Endothelial cell of umbilical vein (primary cell): ENCODE measurements around the gene EPB41L3. TPM values are rescaled to one million over a fixed set of nuclear protein-coding genes. Genes with fewer than 3 reads are reported as not detected.

Experiments used
- BruUV-seq: library from RNA; stranded (reverse); fragments of 400-500 nt; replicated peaks from 2 replicates; lab custom pipeline; 2021; lab: Mats Ljungman, UMichigan
- CTCF ChIA-PET: fragments of 300-600, 350-600 bp; sonication (Branson Sonifier 250); formaldehyde crosslinking; loops from one replicate; lab custom pipeline; 2021; ENCODE audit warnings: antibody characterized with exemption, inconsistent platforms; lab: Charles Lee
- POLR2A ChIA-PET: fragments of 300-600, 350-600 bp; sonication (Branson Sonifier 250); formaldehyde crosslinking; loops from one replicate; lab custom pipeline; 2021; ENCODE audit warnings: antibody characterized with exemption, inconsistent platforms; lab: Charles Lee
- DNase-seq: peaks from one replicate; pipeline ENCODE4 v3.0.0-alpha.2; 2011; ENCODE audit warnings: low read depth, low spot score
- FAIRE-seq: peaks from 2 replicates; lab custom pipeline; 2011; peaks lifted over from hg19 to GRCh38; lab: Jason Lieb, UNC
- H2AFZ ChIP-seq: 2 replicates; pipeline ENCODE4 v1.6.0; 2012; ENCODE audit warnings: low read depth, low read length, control low read depth, inconsistent platforms
- H3K27ac ChIP-seq: 2 replicates; pipeline ENCODE4 v1.5.1; 2011; ENCODE audit warnings: low read depth, mild to moderate bottlenecking, control low read depth, low read length, moderate library complexity; ENCODE audit not compliant: insufficient read depth
- H3K27me3 ChIP-seq, 2 experiments: 2 replicates each; pipeline versions ENCODE4 v1.6.0 to v1.6.1; 2011; ENCODE audit warnings: low read length in 2 of 2, mixed read lengths in 1 of 2; ENCODE audit not compliant: control insufficient read depth in 2 of 2, insufficient read depth in 2 of 2
- H3K36me3 ChIP-seq, 2 experiments: 2 replicates in 1 of 2; 3 replicates in 1 of 2; pipeline ENCODE4 v1.5.1; 2011; ENCODE audit warnings: low read length in 2 of 2, mild to moderate bottlenecking in 1 of 2, moderate library complexity in 1 of 2; ENCODE audit not compliant: control insufficient read depth in 2 of 2, insufficient read depth in 2 of 2; ENCODE audit errors: extremely low read depth in 1 of 2
- H3K4me1 ChIP-seq: 3 replicates; pipeline ENCODE4 v1.5.1; 2011; ENCODE audit warnings: mild to moderate bottlenecking, low read length; ENCODE audit not compliant: control insufficient read depth, insufficient read depth; ENCODE audit errors: extremely low read depth
- H3K4me2 ChIP-seq: 2 replicates; pipeline ENCODE4 v1.6.1; 2011; ENCODE audit warnings: low read length, control low read depth, mixed read lengths; ENCODE audit not compliant: insufficient read depth
- H3K4me3 ChIP-seq, 3 experiments: fragments of 200-600 bp in 1 of 3; sonication (generic), shearing (Covaris generic) in 1 of 3; replicated peaks in 1 of 3; 2 replicates each; pipeline ENCODE4 v1.5.1; 2011 to 2016; ENCODE audit warnings: control low read depth in 3 of 3, low read length in 3 of 3, mild to moderate bottlenecking in 2 of 3, inconsistent platforms in 1 of 3, low read depth in 1 of 3, moderate library complexity in 1 of 3; ENCODE audit not compliant: insufficient read depth in 1 of 3
- H3K79me2 ChIP-seq: 2 replicates; pipeline ENCODE4 v1.6.0; 2012; ENCODE audit warnings: low read length, inconsistent platforms; ENCODE audit not compliant: control insufficient read depth, insufficient read depth
- H3K9ac ChIP-seq: replicated peaks from 2 replicates; pipeline ENCODE3; 2011; ENCODE audit warnings: low read length, control low read depth; ENCODE audit not compliant: insufficient read depth; ENCODE audit errors: extremely low read depth
- H3K9me1 ChIP-seq: replicated peaks from 3 replicates; pipeline ENCODE4 v1.6.0; 2011; ENCODE audit warnings: mild to moderate bottlenecking, low read length; ENCODE audit not compliant: control insufficient read depth, insufficient read depth; ENCODE audit errors: extremely low read depth
- H3K9me3 ChIP-seq: replicated peaks from 2 replicates; pipeline ENCODE4 v1.5.1; 2012; ENCODE audit warnings: low read length, inconsistent platforms; ENCODE audit not compliant: control insufficient read depth, insufficient read depth
- H4K20me1 ChIP-seq: replicated peaks from 2 replicates; pipeline ENCODE3; 2011; ENCODE audit warnings: mild to moderate bottlenecking, low read length; ENCODE audit not compliant: control insufficient read depth, insufficient read depth; ENCODE audit errors: extremely low read depth
- CTCF ChIP-seq, 2 donors: IDR thresholded peaks; 1 replicate in 1 of 2; 2 replicates in 1 of 2; pipeline ENCODE4 v1.5.1; 2011; ENCODE audit warnings: low read length in 2 of 2, mild to moderate bottlenecking in 2 of 2, moderate library complexity in 2 of 2, control low read depth in 1 of 2, inconsistent platforms in 1 of 2, low read depth in 1 of 2; ENCODE audit not compliant: insufficient read depth in 1 of 2; ENCODE audit errors: extremely low read depth in 1 of 2
- EZH2 ChIP-seq: IDR thresholded peaks from 2 replicates; pipeline ENCODE4 v1.6.1; 2012; ENCODE audit warnings: borderline replicate concordance, low read depth, mild to moderate bottlenecking, moderate library complexity, low read length, inconsistent platforms; ENCODE audit not compliant: severe bottlenecking
- FOS ChIP-seq: IDR thresholded peaks from 2 replicates; pipeline ENCODE4 v1.6.1; 2011; ENCODE audit warnings: mild to moderate bottlenecking, low read length, moderate library complexity, borderline replicate concordance; ENCODE audit not compliant: insufficient read depth
- GATA2 ChIP-seq: IDR thresholded peaks from 2 replicates; pipeline ENCODE4 v1.7.0; 2011; ENCODE audit warnings: low read depth, mild to moderate bottlenecking, moderate library complexity, mixed read lengths, low read length; ENCODE audit not compliant: insufficient read length, insufficient read depth
- JUN ChIP-seq: IDR thresholded peaks from 2 replicates; pipeline ENCODE4 v1.6.1; 2011; ENCODE audit warnings: borderline replicate concordance, low read depth; ENCODE audit not compliant: insufficient read length, insufficient read depth
- MAX ChIP-seq: IDR thresholded peaks from 2 replicates; pipeline ENCODE4 v1.6.1; 2011; ENCODE audit not compliant: insufficient read depth, insufficient read length
- MYC ChIP-seq: IDR thresholded peaks from one replicate; pipeline ENCODE4 v1.6.1; 2011; ENCODE audit warnings: mild to moderate bottlenecking, low read depth, low read length
- POLR2A ChIP-seq: IDR thresholded peaks from 2 replicates; pipeline ENCODE4 v1.6.1; 2012; ENCODE audit warnings: low read depth, mild to moderate bottlenecking, control low read depth, low read length
- POLR2AphosphoS5 ChIP-seq: IDR thresholded peaks from 2 replicates; pipeline ENCODE4 v1.6.1; 2012; ENCODE audit warnings: low read depth, mild to moderate bottlenecking, control low read depth, low read length, moderate library complexity; ENCODE audit not compliant: insufficient read depth
- dilution Hi-C: fragments of 300-500 bp; cut with MboI; formaldehyde crosslinking; loops from one replicate; pipeline ENCODE4 v1.15.0; 2019; ENCODE audit warnings: low sequenced_read_pairs; ENCODE audit not compliant: extremely low pct_ligation_motif_present
- intact Hi-C: fragments of 100-400 bp; cut with micrococcal nuclease; formaldehyde crosslinking; loops from one replicate; pipeline ENCODE4 v1.10.0; 2022
- polyA plus RNA-seq, 4 experiments: library from polyadenylated mRNA; depleted of rRNA in 3 of 4; stranded (reverse) in 3 of 4; unstranded in 1 of 4; fragments of >200 nt; gene quantifications; 2 replicates each; pipeline versions ENCODE4 v1.2.1 to v1.2.3, GENCODE V29; 2011 to 2012; ENCODE audit warnings: missing spikeins in 1 of 4
- total RNA-seq: library from RNA; stranded (reverse); gene quantifications from 2 replicates; pipeline ENCODE4 v1.2.3, GENCODE V29; 2021

EPB41L3 gene
- total and polyA plus RNA-seq, 2 donors (not counting 3 experiments of a cell fraction or from before 2014, with no cell fraction given), result 38.9 to 114 TPM

- POLR2A ChIA-PET, result no interaction called here
These were observed 80.0 kb downstream of the EPB41L3 start for GRCh38 chr18:5463831-5464230.

GRCh38 chr18:5463390-5463789, 80.4 kb downstream of the EPB41L3 start:
- intact Hi-C loops (no loop called here), dilution Hi-C loops (no loop called here)
- TF ChIP-seq GATA2 (no peak), POLR2A (no peak), MAX (no peak), FOS (no peak), MYC (no peak), POLR2AphosphoS5 (no peak), JUN (no peak), CTCF (IDR thresholded peaks at IDR 0.05; ENCODE audit: extremely low read depth in 1 of 2, insufficient read depth in 1 of 2, low read depth in 1 of 2, low read length in 2 of 2) (no peak), EZH2 (no peak)
- no peak for FAIRE-seq
- H2AFZ ChIP-seq, result no peak overlapping the region
- ChIA-PET CTCF (interaction anchor here (1.3 to 4.0 kb wide), 4 partner anchors 13 to 84 kb away, joined by 4 to 18 read pairs (median 4); no protein-coding TSS in a partner anchor), POLR2A (no interaction called here)
- peaks cover 11% of the 10 kb centered on the region for H3K79me2 ChIP-seq
- H3K4me2 ChIP-seq, result peak overlapping the region; percentile 1
- H3K9me1 ChIP-seq, result no peaks in the 10 kb centered on the region
- no peak overlapping the region for H3K27ac ChIP-seq
- H3K9ac ChIP-seq, result no peak overlapping the region
- H3K36me3 ChIP-seq, result no peaks in the 10 kb centered on the region
- BruUV-seq, result no TSS peak
- H3K27me3 ChIP-seq, result no peaks in the 10 kb centered on the region
- DNase-seq, result no peak
- H3K9me3 ChIP-seq, result no peaks in the 10 kb centered on the region
- no peaks in the 10 kb centered on the region for H4K20me1 ChIP-seq
- H3K4me1 ChIP-seq, result peaks cover 36% of the 10 kb centered on the region
- H3K4me3 ChIP-seq, result no peak overlapping the region

More at GRCh38 chr18:5463831-5464230, 80.0 kb downstream of the EPB41L3 start:
- dilution Hi-C loops (no loop called here), intact Hi-C loops (no loop called here)
- Histone ChIP-seq H3K27me3 (no peaks in the 10 kb centered on the region), H3K9me1 (no peaks in the 10 kb centered on the region), H3K27ac (no peak overlapping the region), H3K9me3 (no peaks in the 10 kb centered on the region), H3K4me3 (no peak overlapping the region), H4K20me1 (no peaks in the 10 kb centered on the region), H3K79me2 (peaks cover 11% of the 10 kb centered on the region), H3K4me1 (peaks cover 36% of the 10 kb centered on the region), H3K4me2 (peak overlapping the region; percentile 1), H3K9ac (no peak overlapping the region), H3K36me3 (no peaks in the 10 kb centered on the region), H2AFZ (no peak overlapping the region)
- peak; percentile 61 for FAIRE-seq
- DNase-seq, result peak; percentile 55
- CTCF ChIA-PET, result interaction anchor here (1.3 to 4.0 kb wide), 4 partner anchors 12 to 83 kb away, joined by 4 to 18 read pairs (median 4); no protein-coding TSS in a partner anchor
- TF ChIP-seq MAX (no peak), GATA2 (peak; percentile 29), FOS (peak; percentile 53)
- BruUV-seq, result no TSS peak
